Esophagus muscularis mucosa (tissue), 4 donors: ENCODE measurements around the gene GLUD1.
"Not testable (repeated sequence)": the region's sequence is repeated elsewhere in the genome, so short reads cannot be mapped to it uniquely, and the experiment has no call there.

Experiments
- CTCF ChIP-seq, 3 experiments: fragments of 200-600 bp in 2 of 3; fragments of 450-650 bp in 1 of 3; sonication (generic) in 2 of 3; IDR thresholded peaks; one replicate each; pipeline ENCODE4 v1.5.1; 2017 to 2019; ENCODE audit warnings: antibody characterized with exemption in 3 of 3, mild to moderate bottlenecking in 2 of 3, moderate library complexity in 1 of 3
- EP300 ChIP-seq: sonication (generic); formaldehyde crosslinking; IDR thresholded peaks from one replicate; pipeline ENCODE4 v1.6.1; 2017; ENCODE audit warnings: antibody characterized with exemption
- POLR2A ChIP-seq: fragments of 450-650 bp; IDR thresholded peaks from one replicate; pipeline ENCODE4 v1.6.1; 2017; ENCODE audit warnings: antibody characterized with exemption, moderate library complexity, mild to moderate bottlenecking, low read depth
- POLR2AphosphoS5 ChIP-seq, 2 donors: sonication (generic); formaldehyde crosslinking; IDR thresholded peaks; one replicate each; pipeline ENCODE4 v1.6.1; 2017; ENCODE audit warnings: antibody characterized with exemption in 2 of 2

GRCh38 chr10:87007674-87008073, 87.0 kb downstream of the GLUD1 start:
- TF ChIP-seq CTCF (IDR thresholded peaks at IDR 0.05); POLR2A; POLR2AphosphoS5 (IDR thresholded peaks at IDR 0.05); EP300: not testable (repeated sequence)
